ENCODE data around the gene KRTAP10-4. TPM values are rescaled to one million over a fixed set of nuclear protein-coding genes. Genes with fewer than 3 reads are reported as not detected.

The KRTAP10-4 gene
- total RNA-seq, 1 experiment from 2014 or later: not detected

DNA sequence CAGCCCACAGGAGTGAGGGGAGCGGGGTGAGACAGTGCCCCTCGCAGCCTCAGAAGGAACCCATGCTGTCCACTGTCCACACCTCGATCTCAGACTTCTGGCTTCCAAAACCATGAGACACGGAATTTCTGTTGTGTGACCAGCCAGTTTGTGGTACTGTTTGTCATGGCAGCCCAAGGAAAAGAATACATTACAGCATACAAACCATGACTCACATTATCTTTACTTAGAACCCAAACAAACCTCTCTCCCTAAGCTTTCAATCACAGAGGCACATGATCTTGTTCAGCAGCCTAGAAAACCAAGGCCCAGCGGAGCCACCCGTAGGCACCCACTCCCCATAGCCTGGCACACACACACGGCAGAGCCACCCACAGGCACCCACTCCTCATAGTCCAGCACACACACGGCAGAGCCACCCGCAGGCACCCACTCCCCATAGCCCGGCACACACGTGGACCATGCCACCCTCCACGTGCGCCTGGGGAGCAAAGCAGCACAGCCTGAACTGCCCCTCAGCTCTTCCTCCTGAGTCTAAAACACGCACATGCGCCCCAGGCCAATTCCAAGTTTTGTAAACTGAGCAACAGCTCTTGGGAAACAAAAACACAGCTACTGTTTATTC is 458 bp upstream of the KRTAP10-4 start:
- Histone ChIP-seq H3K9me2 (ENCODE audit: insufficient read depth) (no peaks in the 10 kb centered on the region), H3K4me2 (ENCODE audit: low read length) (no peak overlapping the region), H4K20me1 (ENCODE audit: insufficient read depth) (no peaks in the 10 kb centered on the region), H2AFZ (ENCODE audit: low read depth, low read length, poor library complexity, severe bottlenecking) (no peak overlapping the region), H3K79me2 (ENCODE audit: insufficient read depth, low read length) (no peaks in the 10 kb centered on the region), H3K27me3 (ENCODE audit: insufficient read depth, low read length) (peaks cover 6% of the 10 kb centered on the region; the same call in 1 of the 2 replicates), H3K9me3 (ENCODE audit: control insufficient read depth in 1 of 2, insufficient read depth in 1 of 2, low read depth in 1 of 2, low read length in 2 of 2) (peaks cover 0 to 4% of the 10 kb centered on the region in 2 experiments; a peak in 2 of 4 replicates), H3K4me1 (ENCODE audit: control insufficient read depth in 1 of 2, insufficient read depth in 2 of 2, low read length in 2 of 2) (peaks cover 0 to 3% of the 10 kb centered on the region in 2 experiments; a peak in 1 of 4 replicates), H3K4me3 (replicated peaks in 1 of 2; ENCODE audit: low read depth in 1 of 2, low read length in 2 of 2) (no peak overlapping the region), H3K36me3 (ENCODE audit: control insufficient read depth in 1 of 2, insufficient read depth in 2 of 2, low read length in 2 of 2) (no peaks in the 10 kb centered on the region), H3K9ac (ENCODE audit: low read length) (no peak overlapping the region), H3K27ac (ENCODE audit: low read depth, low read length) (no peak overlapping the region)
- no TSS peak for BruUV-seq (replicated peaks)
- intact Hi-C loops (cut with micrococcal nuclease): no loop called here
- ATAC-seq (no peak), DNase-seq (ENCODE audit: low read depth, low spot score) (no peak)
- ChIA-PET CTCF (no interaction called here), POLR2A (no interaction called here), RAD21 (ENCODE audit: low non-redundant PET in 1 of 2, low total read pairs in 2 of 2, uncharacterized antibody in 2 of 2, unreplicated experiment in 2 of 2) (no interaction called here)
- TF ChIP-seq SIN3A (IDR thresholded peaks at IDR 0.05; ENCODE audit: low read depth) (no peak), SRF (IDR thresholded peaks at IDR 0.05; ENCODE audit: low read depth) (no peak), POLR2AphosphoS5 (IDR thresholded peaks at IDR 0.05; ENCODE audit: low read depth, low read length) (no peak), RAD21 (IDR thresholded peaks at IDR 0.05; ENCODE audit: low read depth) (no peak), FOSL1 (IDR thresholded peaks at IDR 0.05; ENCODE audit: low read depth) (no peak), CEBPB (IDR thresholded peaks at IDR 0.05; ENCODE audit: low read depth) (no peak), ZNF274 (IDR thresholded peaks at IDR 0.05; ENCODE audit: low read depth, low read length) (no peak), SP1 (IDR thresholded peaks at IDR 0.05; ENCODE audit: low read depth) (no peak)
- TF ChIP-seq, protein P1, sequence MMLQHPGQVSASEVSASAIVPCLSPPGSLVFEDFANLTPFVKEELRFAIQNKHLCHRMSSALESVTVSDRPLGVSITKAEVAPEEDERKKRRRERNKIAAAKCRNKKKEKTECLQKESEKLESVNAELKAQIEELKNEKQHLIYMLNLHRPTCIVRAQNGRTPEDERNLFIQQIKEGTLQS (IDR thresholded peaks at IDR 0.05): no peak
- TF ChIP-seq, protein P2, sequence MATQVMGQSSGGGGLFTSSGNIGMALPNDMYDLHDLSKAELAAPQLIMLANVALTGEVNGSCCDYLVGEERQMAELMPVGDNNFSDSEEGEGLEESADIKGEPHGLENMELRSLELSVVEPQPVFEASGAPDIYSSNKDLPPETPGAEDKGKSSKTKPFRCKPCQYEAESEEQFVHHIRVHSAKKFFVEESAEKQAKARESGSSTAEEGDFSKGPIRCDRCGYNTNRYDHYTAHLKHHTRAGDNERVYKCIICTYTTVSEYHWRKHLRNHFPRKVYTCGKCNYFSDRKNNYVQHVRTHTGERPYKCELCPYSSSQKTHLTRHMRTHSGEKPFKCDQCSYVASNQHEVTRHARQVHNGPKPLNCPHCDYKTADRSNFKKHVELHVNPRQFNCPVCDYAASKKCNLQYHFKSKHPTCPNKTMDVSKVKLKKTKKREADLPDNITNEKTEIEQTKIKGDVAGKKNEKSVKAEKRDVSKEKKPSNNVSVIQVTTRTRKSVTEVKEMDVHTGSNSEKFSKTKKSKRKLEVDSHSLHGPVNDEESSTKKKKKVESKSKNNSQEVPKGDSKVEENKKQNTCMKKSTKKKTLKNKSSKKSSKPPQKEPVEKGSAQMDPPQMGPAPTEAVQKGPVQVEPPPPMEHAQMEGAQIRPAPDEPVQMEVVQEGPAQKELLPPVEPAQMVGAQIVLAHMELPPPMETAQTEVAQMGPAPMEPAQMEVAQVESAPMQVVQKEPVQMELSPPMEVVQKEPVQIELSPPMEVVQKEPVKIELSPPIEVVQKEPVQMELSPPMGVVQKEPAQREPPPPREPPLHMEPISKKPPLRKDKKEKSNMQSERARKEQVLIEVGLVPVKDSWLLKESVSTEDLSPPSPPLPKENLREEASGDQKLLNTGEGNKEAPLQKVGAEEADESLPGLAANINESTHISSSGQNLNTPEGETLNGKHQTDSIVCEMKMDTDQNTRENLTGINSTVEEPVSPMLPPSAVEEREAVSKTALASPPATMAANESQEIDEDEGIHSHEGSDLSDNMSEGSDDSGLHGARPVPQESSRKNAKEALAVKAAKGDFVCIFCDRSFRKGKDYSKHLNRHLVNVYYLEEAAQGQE (IDR thresholded peaks at IDR 0.05; ENCODE audit: low read depth): no peak
- TF ChIP-seq, protein P3, sequence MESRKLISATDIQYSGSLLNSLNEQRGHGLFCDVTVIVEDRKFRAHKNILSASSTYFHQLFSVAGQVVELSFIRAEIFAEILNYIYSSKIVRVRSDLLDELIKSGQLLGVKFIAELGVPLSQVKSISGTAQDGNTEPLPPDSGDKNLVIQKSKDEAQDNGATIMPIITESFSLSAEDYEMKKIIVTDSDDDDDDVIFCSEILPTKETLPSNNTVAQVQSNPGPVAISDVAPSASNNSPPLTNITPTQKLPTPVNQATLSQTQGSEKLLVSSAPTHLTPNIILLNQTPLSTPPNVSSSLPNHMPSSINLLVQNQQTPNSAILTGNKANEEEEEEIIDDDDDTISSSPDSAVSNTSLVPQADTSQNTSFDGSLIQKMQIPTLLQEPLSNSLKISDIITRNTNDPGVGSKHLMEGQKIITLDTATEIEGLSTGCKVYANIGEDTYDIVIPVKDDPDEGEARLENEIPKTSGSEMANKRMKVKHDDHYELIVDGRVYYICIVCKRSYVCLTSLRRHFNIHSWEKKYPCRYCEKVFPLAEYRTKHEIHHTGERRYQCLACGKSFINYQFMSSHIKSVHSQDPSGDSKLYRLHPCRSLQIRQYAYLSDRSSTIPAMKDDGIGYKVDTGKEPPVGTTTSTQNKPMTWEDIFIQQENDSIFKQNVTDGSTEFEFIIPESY (IDR thresholded peaks at IDR 0.05; ENCODE audit: extremely low read depth, insufficient replicate concordance, low read length): no peak
- TF ChIP-seq, protein P4, sequence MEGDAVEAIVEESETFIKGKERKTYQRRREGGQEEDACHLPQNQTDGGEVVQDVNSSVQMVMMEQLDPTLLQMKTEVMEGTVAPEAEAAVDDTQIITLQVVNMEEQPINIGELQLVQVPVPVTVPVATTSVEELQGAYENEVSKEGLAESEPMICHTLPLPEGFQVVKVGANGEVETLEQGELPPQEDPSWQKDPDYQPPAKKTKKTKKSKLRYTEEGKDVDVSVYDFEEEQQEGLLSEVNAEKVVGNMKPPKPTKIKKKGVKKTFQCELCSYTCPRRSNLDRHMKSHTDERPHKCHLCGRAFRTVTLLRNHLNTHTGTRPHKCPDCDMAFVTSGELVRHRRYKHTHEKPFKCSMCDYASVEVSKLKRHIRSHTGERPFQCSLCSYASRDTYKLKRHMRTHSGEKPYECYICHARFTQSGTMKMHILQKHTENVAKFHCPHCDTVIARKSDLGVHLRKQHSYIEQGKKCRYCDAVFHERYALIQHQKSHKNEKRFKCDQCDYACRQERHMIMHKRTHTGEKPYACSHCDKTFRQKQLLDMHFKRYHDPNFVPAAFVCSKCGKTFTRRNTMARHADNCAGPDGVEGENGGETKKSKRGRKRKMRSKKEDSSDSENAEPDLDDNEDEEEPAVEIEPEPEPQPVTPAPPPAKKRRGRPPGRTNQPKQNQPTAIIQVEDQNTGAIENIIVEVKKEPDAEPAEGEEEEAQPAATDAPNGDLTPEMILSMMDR (IDR thresholded peaks at IDR 0.05 in 2 of 3, conservative IDR thresholded peaks at IDR 0.05 in 1 of 3; ENCODE audit: borderline replicate concordance in 1 of 3, insufficient read depth in 1 of 3, low read depth in 2 of 3, low read length in 2 of 3): no peak
